CD4-positive, alpha-beta T cell treated with Interferon alpha-2 for 1 hour (primary cell): ENCODE data around the gene TOX3.

Source experiments
- DNase-seq, 2 donors: peaks; one replicate each; pipeline ENCODE4 v3.0.0-alpha.2; 2020 to 2022

The TOX3 gene

DNA sequence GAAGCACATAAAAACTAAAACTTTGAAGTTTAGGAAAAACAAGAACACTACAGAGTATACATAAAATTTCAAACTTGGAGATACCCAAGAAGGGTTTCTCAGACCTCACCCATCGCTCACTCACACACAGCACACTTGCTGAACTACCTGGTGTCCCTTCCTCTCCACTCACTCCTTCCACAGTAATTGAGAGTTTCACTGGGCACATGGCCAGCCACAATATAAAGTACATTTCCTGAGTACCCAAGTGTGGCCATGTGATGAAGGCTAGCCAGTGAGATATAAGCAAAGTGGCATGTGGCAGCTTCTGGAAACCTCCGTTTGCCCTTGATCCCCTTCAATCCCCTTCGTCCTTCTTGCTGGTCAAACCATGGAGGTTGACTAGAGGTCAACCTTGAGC is 11.9 kb downstream of the TOX3 start:
- DNase-seq: no peak

DNA sequence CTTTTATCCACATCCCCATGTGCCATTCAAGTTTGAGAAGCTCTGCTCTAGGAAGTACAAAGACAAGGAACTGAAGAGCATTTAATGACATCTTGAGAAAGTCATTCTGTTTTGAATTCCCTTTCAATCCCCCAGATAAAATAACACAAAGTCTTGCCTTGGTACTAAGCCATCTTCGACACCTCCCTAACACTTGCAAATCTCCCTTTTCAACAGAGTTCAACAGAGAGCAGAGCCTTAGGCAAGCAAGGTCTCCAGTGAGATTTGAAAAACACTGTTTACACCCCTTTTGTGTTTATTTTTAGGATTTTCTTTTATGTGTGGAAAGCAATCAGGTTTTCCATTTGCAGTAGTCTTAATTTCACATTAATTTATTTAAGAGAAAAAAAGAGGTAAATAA is 13.6 kb downstream of the TOX3 start:
- DNase-seq: no peak

DNA sequence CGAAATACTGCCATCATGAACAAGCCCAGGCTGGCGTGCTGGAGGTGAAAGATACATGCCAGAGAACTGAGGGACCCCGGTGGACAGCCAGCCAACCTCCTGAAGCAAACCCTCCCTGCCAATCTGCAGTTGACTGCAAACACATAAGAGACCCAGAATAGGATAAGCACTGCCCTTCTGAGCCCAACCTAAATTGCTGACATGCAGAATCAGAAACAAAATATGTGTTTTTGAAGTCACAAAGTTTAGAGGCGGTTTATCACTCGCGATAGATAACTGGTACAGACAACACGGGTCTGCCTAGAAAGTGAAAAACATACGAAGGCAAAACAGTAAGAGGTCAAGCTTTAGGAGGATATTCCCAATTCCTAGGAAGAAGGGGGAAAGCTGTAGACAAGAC is 14.6 kb downstream of the TOX3 start:
- no peak for DNase-seq

DNA sequence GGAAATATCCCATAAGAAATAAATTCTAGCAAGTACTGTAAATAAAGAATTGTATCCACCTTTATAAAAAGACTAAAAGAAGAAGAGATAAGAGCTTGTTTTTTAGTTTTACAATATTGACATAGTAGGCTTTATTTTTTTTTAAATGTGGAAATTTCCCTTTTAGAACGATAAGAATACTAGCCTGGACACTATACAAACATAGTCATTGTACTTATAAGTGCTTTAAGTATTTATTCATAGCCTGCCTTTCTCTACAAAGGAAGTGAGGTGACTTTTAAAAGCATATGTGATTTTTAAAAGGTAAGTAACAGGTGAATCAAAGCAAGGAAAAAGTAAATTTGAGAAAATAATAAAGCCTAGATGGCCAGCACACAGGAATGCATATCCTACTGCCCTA is 17.7 kb downstream of the TOX3 start:
- no peak for DNase-seq

DNA sequence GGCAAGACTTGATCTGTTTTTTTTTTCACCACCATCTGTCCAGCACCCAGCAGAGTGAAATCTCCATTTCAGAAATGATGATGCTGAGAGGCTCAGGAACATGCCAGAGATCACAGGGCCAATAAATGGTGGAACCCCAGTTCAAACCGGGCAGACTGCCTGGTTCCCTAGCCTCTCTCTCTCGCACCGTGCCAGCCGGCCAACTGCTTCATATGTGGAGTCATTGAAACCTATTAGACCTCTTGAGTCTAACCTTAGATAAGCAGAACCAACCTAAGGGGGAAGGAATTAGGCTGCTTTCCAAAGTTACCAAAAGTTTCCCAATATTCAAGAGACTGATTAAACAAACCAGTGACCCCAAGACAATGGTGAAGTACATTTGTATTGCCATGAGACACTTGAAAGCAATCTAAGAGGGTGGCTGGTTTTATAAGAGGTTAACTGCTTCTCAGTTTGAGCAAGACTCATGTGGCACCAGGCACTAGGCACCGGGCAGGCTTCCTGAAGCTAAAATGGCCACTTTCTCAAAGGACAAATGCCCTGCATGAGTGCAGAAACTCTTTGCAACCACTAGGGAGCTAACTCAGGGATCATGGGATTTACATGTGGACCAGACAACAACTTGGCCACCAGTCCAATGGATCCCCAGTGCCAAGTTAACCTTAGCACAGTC is 18.4 kb downstream of the TOX3 start:
- DNase-seq: no peak

DNA sequence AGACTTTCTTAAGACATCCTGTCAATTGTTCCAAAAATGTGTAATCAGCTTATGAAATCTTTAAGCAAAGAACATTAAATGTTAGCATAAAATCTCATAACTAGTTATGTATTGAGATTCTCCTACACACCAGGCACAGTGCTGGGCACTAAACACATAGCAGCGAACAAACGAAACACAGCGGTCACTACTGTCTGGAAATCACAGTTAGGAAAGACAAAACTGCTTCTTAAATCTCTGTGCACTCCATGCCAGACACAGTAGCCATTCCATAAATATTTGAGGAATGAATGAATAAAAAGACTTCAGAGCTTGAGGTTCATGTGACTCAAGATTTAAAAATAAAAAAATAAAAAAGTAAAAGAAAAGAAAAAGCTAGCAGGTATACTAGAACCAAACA is 20.1 kb downstream of the TOX3 start:
- no peak for DNase-seq

DNA sequence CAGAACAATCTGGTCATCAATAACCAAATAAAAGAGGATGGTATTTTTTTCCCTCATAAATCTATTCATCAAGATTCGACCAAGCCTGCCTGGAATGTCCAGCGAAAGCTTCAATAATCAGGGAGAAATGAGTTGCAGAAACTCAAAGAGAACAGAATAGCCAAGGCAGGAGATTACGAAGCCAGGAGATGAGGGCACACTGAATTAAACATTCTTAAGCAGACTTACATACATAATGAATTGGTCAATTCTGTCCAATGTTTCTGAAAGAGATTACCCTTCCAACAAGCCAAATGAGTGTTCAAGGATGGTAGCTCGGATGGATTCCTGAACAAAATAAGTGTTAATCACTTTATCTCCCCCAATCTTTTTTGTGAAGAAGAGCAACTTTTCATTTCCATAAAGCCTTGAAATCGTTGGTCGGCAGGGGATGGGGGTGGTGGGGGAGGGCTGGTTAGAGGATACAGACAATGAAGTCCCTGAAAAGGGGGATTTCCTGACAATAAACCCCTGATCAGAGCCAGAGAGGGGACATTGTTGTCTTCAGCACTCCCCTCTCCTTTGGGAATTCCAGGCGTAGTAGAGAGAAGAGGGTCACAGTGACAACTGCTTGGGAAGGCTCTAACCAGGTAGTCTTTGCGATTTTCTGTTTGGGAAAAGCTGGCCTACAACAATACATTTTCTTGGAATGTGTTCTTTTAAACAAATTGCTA is 20.7 kb downstream of the TOX3 start:
- no peak for DNase-seq

DNA sequence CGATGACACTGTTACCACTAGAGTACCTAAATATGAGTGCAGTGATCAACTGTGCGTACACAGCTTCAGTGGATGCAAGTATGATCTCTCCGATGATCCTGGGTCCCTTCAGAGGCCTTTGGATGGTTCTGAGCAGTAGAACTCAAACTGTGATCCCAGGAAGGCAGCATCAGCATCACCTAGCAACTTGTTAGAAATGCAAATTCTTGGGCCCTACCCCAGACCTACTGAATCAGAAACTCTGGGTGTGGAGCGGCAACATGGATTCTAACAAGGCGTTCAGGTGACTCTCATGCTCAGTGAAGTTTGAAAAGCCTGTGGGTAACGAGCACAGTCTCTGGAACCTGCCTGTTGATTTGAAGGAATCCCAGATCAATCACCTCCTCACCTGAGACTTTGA is 25.4 kb downstream of the TOX3 start:
- DNase-seq: no peak

DNA sequence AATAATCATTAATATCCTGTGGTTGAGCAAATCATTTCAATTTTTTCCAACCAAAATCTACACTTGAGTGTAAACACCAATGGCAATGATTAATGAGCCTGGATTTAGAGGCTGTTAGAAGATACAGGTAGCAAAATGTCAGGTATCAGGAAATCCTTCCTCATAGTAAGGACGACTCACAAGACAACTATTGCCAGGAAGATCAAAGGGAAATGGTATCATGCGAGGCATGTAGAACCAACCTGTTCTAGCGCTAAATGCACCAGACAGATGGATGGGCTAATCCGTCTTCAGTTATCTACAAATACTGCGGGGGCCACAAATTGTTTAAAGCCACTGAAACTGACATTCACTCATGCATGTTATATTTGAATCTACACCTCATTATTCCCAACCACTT is 28.1 kb downstream of the TOX3 start:
- DNase-seq: no peak

DNA sequence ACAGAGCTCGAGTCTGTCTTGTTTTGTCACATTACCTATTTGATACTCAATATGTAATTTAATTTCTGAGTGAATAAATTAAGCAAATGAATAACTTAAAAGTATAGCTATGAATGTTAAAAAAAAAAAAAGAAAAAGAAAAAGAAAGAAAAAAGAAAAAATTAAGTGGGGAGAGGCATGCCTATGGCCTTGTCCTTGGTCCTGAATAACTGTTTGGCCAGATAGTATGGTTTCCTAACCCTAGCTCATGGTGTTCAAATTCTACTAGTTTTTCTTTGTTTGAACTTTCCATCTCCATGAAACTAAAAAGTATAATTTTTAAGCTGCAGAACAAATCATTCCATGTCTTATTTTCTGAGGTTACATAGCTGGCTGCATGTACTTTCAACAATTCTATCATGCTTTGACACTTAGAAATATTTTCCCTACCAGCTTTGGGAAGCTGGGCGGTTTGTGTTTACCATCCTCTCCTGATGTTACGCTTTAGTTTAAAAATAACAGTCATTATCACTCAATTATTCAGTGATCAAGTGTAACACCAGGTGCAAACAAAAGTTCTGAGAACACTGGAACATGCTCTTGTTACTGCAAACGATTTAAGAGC is 31.8 kb downstream of the TOX3 start:
- DNase-seq: no peak

DNA sequence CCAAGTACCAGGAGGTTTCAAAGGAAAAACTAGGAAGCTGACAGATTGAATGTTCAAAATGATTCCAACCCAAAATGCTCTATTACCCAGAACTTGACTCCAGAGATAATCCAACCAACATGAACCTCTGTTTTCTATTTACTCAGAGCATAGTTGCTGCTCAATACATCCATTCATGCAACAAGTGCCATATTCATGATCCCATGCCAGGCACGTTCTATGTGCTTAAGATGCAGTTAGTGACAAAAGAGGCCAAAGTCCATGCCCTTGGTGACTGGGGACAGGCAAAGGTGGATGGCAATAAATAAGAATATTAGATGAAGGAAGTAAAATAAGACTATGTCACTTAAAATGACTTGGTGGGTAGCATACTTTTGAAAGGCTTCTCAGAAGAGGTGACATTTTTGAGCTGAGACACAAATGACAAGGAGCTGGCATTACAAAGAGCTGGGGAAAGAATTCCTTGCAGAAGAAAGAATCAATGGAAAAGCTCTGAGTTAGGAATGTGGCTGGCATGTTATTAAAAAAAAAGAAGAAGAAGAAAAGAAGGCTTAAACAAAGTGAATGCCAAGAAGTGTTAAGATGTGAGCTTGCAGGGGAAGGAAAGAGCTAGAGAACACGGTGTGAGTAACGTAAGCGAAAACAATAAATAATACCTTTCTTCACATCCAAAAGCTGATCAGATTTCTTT is 34.5 kb downstream of the TOX3 start:
- no peak for DNase-seq

DNA sequence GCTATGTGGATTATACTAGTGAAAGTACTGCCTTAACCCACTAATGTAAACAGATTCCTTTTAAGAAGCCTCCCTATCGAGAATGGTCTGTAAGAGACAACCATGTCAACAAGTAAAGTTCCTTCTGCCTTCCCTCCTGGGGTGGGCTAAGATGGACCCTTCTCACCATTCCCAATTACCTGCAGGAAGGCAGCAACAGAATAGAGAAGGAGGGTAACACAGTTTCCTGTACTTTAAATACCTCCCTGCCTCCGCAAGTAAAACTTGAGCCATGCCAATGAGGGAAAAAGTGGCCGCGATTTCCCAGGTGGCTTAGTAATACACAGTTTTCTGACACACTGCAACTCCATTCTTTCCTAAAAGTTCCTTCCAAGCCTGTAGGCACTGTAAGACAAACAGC is 45.2 kb downstream of the TOX3 start:
- DNase-seq: no peak

DNA sequence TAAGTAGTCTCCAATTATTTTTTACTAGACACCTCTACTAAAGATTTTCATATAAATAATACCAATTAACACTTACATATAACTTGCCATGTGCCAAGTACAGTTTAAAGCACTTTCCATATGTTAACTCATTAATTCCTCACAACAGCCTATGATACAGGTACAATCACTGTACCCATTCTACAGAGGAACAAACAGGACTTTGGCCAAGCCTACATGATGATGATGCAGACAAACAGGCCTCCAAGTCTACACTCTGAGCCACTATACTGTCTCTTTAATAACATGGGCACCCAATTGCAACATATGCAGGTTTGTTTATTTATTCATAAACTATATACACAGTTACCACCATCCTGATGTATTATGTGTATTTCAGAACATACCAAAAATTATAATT is 46.0 kb downstream of the TOX3 start:
- DNase-seq: no peak

DNA sequence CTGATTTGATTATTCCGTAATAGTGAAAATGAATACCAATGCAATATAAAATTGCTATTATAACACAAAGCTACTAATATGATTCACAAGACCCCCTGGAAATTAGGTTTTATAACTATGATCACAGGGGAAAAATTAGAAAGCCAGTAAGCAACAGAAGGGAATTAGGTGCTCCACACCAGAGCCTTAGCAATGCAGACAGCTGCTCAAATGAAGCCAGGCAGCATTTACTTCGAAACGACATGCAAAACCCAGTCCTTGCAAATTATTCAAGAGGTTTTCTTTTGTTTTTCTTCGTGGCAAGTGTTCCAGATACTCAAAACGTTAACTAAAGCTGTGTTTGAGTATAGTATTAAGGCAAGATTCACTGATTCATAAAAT is 47.9 kb downstream of the TOX3 start:
- DNase-seq: no peak

DNA sequence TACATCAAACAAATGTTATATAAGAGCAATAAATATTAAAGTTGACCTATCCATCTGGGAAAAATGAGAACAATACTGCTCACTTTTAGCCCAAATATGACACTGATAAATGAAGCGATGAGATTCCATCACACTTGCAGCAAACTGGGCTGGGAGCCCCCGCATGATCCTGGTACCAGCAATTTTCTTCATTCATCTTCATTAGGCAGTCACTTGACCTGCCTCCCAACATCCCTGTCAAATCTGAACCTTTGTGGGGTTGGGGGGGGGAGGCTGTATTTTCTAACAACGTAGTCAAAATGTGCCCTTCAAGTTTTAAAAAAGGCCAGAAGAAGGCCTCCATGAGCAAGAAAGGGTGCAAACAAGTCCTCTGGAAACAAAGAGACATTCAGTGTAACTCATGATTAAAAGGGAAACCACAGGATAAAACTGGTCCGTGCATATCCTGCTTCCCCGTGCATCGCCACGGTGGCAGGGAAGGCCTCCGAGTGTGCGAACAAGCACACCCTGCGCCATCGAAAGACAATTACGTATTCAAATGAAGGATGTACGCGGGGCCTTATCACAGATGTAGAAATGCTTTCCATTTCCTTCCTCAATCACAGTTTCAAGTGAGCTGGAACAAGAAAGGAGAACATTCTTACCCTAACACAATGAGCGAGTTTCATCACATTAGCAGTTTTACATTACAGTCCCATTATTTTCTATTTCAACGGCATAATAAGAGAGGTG is 48.4 kb downstream of the TOX3 start:
- no peak for DNase-seq

DNA sequence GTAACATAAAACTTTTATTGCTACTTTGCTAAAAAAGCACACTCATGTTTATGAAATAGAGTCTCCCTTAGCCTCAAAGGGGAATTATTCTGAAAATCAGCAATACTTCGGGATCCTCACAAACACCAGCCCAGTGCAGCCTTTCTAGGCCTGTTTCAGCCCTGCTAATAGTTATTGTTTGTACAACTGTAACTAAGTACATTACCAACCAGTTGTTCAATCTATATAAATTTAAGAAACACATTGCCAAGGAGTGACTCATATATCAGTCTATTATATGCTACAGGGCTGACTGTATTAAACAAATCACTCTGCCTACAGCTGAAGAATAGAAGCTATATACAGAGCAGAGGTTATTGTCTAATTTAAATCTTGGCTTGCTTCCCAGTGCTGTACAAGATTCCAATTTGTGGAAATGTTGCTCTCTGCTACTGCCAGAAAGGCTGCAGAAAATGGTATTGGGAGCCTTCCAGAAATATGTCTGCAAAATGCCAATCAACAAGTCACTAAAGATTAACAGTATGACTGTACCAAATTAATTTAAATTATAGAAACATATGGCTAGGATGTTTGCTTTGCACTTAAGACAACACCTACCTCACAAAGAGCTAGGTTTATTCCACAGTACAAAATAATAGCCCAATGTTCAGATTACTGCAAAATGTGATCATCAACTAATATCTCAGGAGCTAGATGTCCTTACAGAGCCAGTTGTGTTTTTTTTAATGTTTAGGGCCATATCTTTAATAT is 49.7 kb downstream of the TOX3 start:
- DNase-seq: no peak

DNA sequence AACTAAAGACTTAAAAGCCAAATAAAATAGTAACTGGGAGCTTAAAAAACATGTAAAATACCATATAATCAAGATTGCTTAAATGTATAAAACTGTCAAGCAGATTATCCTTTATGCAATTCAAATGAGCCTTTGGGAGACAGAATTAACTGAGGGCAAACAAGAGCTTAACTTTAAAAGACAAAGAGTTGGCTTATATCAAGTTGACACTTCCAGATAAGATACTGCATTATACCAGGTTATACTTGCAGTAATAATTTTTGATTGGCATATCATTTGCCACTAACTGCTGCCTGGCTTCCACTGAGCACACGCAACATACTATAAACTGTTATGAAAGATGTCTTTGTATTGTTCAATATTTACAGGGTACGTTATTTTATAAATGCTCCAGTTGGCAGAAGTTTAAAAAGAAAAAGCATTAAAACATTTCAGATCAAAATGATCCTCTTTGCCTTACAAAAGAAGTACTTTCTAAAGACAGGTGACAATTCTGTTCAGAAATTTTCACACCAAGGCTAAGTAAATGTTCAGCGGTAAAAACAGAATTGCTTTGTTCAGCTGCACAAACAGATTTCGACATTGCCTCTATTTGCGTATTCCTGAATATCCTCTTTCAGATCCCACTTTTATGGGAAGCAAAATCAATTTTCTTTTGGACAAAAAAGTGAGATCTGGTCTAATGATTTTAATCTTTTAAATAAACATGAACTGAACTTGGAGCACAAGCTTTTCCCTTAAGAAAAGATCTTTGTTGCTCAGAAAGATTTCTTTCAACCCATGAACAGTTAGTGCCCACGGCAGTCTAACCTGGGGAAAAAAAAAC is 50.7 kb downstream of the TOX3 start:
- DNase-seq: no peak

DNA sequence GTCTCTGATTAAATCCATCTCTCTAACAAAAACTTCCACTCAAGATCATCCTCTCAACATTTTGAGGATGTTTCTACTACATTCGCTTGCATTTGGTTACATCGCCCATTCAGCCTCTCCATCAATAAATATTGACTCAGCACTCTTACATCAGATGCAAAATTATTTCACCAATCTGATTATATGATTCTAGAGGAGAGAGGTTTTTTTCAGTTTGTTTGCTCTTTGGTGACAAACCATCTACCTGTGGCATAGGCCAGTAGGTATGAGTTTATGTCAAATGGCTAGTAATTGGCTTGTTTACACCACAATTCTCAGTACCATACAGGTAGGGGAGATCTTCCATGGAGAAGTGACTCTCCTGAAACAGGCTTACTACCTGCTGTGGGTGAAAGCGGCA is 52.3 kb downstream of the TOX3 start:
- no peak for DNase-seq

DNA sequence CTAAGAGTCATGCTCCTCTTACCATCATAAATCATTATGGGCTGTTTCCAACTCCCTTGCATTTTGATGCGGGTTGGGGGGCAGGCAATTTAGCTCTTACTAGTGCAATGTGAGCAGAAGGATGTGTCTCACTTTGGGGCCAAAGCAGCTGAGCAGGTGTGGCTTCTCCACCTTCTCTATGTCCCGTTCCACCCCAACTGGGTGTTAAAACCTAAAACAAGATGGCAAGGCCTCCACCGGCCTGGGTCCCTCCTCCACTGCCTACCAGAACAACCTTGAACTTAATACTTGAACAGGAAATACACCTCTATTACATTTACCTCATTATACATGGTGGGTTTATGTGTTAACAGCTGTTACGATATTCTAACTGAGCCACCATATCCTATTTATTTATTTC is 52.8 kb downstream of the TOX3 start:
- DNase-seq: no peak

DNA sequence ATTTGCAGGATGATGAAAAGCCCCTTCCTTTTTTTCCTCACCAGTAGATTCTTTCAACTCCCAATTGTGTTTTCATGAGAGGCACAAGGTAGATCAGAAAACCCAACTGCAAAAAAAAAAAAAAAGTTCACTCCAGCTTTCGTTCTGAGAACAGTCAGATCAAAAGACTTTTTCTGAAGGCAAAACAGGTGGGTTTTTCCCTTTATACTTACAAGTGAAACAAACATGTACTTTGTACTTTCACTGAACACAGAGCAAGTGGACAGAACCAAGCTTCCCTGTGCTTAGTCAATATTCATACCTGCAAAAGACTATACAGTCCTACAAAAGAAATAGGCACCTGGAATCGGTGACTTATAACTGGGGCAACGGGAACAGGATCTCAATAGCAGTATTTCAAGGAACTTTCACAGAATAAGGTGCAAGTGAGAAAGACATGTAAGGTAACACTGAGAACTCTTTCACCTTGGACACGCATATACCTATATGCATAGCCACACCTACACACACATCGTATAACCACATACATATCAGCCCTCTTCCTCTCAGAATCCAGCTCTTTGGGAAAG is 54.1 kb downstream of the TOX3 start:
- no peak for DNase-seq

DNA sequence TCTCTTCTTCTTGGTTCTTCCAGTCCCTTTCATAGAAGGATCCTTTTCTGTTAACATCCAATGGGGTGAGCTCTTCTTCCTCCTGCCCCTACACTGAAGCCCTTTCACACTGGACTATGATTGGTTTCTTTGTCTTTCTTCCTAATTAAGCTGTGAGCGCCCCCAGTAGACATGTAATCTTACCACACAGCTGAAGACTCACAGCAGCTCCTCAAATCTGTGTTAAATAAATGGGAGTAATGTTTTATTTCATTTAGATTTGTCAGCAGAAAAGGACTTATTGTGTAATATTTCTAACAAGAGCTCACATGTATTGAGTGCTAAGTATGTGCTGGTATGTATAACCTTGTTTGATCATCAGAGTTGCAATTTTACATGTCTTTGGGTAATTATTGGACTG is 55.7 kb downstream of the TOX3 start:
- no peak for DNase-seq
